CD4-positive, alpha-beta T cell (primary cell): ENCODE measurements around the gene C2orf69. TPM values are rescaled to one million over a fixed set of nuclear protein-coding genes. Genes with fewer than 3 reads are reported as not detected.

Experiments used
- ATAC-seq: fragments of 200-7000 bp; cut with Tn5 transposase; one replicate; pipeline ENCODE4 v1.10.0; 2022; ENCODE audit warnings: mild to moderate bottlenecking; ENCODE audit not compliant: poor library complexity
- CTCF ChIA-PET: fragments of 350-600 bp; sonication (Branson Sonifier 250); formaldehyde crosslinking; loops from one replicate; lab custom pipeline; 2021; ENCODE audit warnings: antibody characterized with exemption, inconsistent platforms; lab: Charles Lee
- POLR2A ChIA-PET: fragments of 350-600 bp; sonication (Branson Sonifier 250); formaldehyde crosslinking; loops from one replicate; lab custom pipeline; 2021; ENCODE audit warnings: antibody characterized with exemption, inconsistent platforms; lab: Charles Lee
- DNase-seq, 14 experiments: peaks; one replicate each; pipeline ENCODE4 v3.0.0-alpha.2; 2013 to 2020; ENCODE audit warnings: mixed read lengths in 2 of 14
- H3K27ac ChIP-seq, 2 donors: one replicate each; pipeline versions ENCODE4 v1.5.1 to v1.7.0; 2013; ENCODE audit warnings: low read length in 2 of 2, low read depth in 1 of 2, mild to moderate bottlenecking in 1 of 2
- H3K27me3 ChIP-seq, 2 experiments: 1 replicate in 1 of 2; 2 replicates in 1 of 2; pipeline versions ENCODE4 v1.6.1 to v1.7.0; 2013; ENCODE audit warnings: low read length in 2 of 2, control low read depth in 1 of 2, mild to moderate bottlenecking in 1 of 2, moderate library complexity in 1 of 2; ENCODE audit not compliant: insufficient read depth in 2 of 2, control insufficient read depth in 1 of 2
- H3K36me3 ChIP-seq: one replicate; pipeline ENCODE4 v1.6.1; 2013; ENCODE audit warnings: low read length, control low read depth; ENCODE audit not compliant: insufficient read depth
- H3K4me1 ChIP-seq: one replicate; pipeline ENCODE4 v1.6.1; 2013; ENCODE audit warnings: low read length, control low read depth; ENCODE audit not compliant: insufficient read depth
- H3K4me3 ChIP-seq: one replicate; pipeline ENCODE4 v1.5.1; 2013; ENCODE audit warnings: mild to moderate bottlenecking, low read length, moderate library complexity
- H3K9me3 ChIP-seq, 2 experiments: 1 replicate in 1 of 2; 2 replicates in 1 of 2; pipeline versions ENCODE4 v1.6.1 to v1.7.0; 2013; ENCODE audit warnings: low read length in 2 of 2, mild to moderate bottlenecking in 2 of 2, control low read depth in 1 of 2, moderate library complexity in 1 of 2; ENCODE audit not compliant: control insufficient read depth in 1 of 2, insufficient read depth in 1 of 2
- H3K27ac Mint-ChIP-seq: one replicate; pipeline ENCODE4 v1.8.0; 2020; ENCODE audit warnings: mixed read lengths
- H3K27me3 Mint-ChIP-seq: one replicate; pipeline ENCODE4 v1.8.0; 2021; ENCODE audit warnings: mixed read lengths
- H3K36me3 Mint-ChIP-seq: one replicate; pipeline ENCODE4 v1.8.0; 2021; ENCODE audit warnings: low read depth, mixed read lengths
- H3K4me1 Mint-ChIP-seq: one replicate; pipeline ENCODE4 v1.8.0; 2021; ENCODE audit warnings: low read depth, mixed read lengths
- H3K4me3 Mint-ChIP-seq: one replicate; pipeline ENCODE4 v1.8.0; 2020; ENCODE audit warnings: mild to moderate bottlenecking, mixed read lengths
- H3K9me3 Mint-ChIP-seq: one replicate; pipeline ENCODE4 v1.8.0; 2020; ENCODE audit warnings: mixed read lengths
- CTCF ChIP-seq: fragments of 200-600 bp; IDR thresholded peaks from one replicate; pipeline ENCODE4 v1.8.0; 2022; ENCODE audit warnings: antibody characterized with exemption, mild to moderate bottlenecking
- intact Hi-C, 2 experiments: fragments of 100-400 bp; cut with DNase I in 1 of 2; cut with micrococcal nuclease in 1 of 2; formaldehyde crosslinking; loops; one replicate each; pipeline versions ENCODE4 v1.15.1 to v1.9.0; 2023 to 2025; cut with DNase I, micrococcal nuclease
- total RNA-seq, 174 experiments: library from RNA in 2 of 174; stranded (reverse) in 2 of 174; gene quantifications; one replicate each; pipeline ENCODE4 v1.2.3 and lab custom pipeline; 2021 to 2026

C2orf69 gene
- total RNA-seq, 2 experiments from 2014 or later, result 12.5 to 13.7 TPM

GRCh38 chr2:199902486-199903110 lies 8.5 kb upstream of the C2orf69 start:
- Histone ChIP-seq H3K27ac (no peak overlapping the region), H3K9me3 (no peaks in the 10 kb centered on the region), H3K27me3 (peaks cover 0 to 8% of the 10 kb centered on the region in 2 experiments), H3K4me3 (no peak overlapping the region), H3K36me3 (no peaks in the 10 kb centered on the region), H3K4me1 (no peaks in the 10 kb centered on the region)
- CTCF ChIA-PET, result no interaction called here
- H3K36me3 Mint-ChIP-seq, result no peaks in the 10 kb centered on the region
- H3K4me3 Mint-ChIP-seq, result no peak overlapping the region
- H3K27ac Mint-ChIP-seq, result no peak overlapping the region
- POLR2A ChIA-PET, result no interaction called here
- DNase-seq, result no peak
- no peaks in the 10 kb centered on the region for H3K9me3 Mint-ChIP-seq
- intact Hi-C loops, result no loop called here
- no peaks in the 10 kb centered on the region for H3K4me1 Mint-ChIP-seq
- no peak for ATAC-seq
- no peaks in the 10 kb centered on the region for H3K27me3 Mint-ChIP-seq
- no peak for TF ChIP-seq CTCF

- no peaks in the 10 kb centered on the region for H3K4me1 ChIP-seq
- no peak for ATAC-seq
- no peak overlapping the region for H3K27ac Mint-ChIP-seq
- no peak overlapping the region for H3K4me3 ChIP-seq
- no peak for TF ChIP-seq CTCF
- no peaks in the 10 kb centered on the region for H3K4me1 Mint-ChIP-seq
- POLR2A ChIA-PET, result no interaction called here
- no peaks in the 10 kb centered on the region for H3K9me3 ChIP-seq
- H3K36me3 Mint-ChIP-seq, result no peaks in the 10 kb centered on the region
- no peaks in the 10 kb centered on the region for H3K27me3 Mint-ChIP-seq
- intact Hi-C loops, result no loop called here
- H3K9me3 Mint-ChIP-seq, result no peaks in the 10 kb centered on the region
- peaks cover 0 to 8% of the 10 kb centered on the region in 2 experiments for H3K27me3 ChIP-seq
- no peaks in the 10 kb centered on the region for H3K36me3 ChIP-seq
- H3K27ac ChIP-seq, result no peak overlapping the region
- no peak overlapping the region for H3K4me3 Mint-ChIP-seq
- CTCF ChIA-PET, result interaction anchor here (1.3 kb wide), 1 partner anchor 9 kb away, joined by 3 read pairs; no protein-coding TSS in a partner anchor
- no peak for DNase-seq
Observed at GRCh38 chr2:199903111-199903510, 8.0 kb upstream of the C2orf69 start.

- Histone ChIP-seq H3K27ac (no peak overlapping the region), H3K27me3 (peaks cover 0 to 8% of the 10 kb centered on the region in 2 experiments), H3K9me3 (no peaks in the 10 kb centered on the region), H3K4me3 (no peak overlapping the region), H3K4me1 (peaks cover 11% of the 10 kb centered on the region), H3K36me3 (no peaks in the 10 kb centered on the region)
- no peak for TF ChIP-seq CTCF
- Mint-ChIP-seq H3K9me3 (no peaks in the 10 kb centered on the region), H3K4me1 (peaks cover 15% of the 10 kb centered on the region), H3K4me3 (no peak overlapping the region), H3K27me3 (no peaks in the 10 kb centered on the region), H3K36me3 (peaks cover 14% of the 10 kb centered on the region), H3K27ac (no peak overlapping the region)
- no peak for ATAC-seq
- DNase-seq, result no peak
- intact Hi-C loops, result loop anchor here in 1 of 2 experiments (5.0 kb wide), 1 partner anchor 55 kb away; the partner anchor contains the start of gene FTCDNL1
- POLR2A ChIA-PET, result no interaction called here
- CTCF ChIA-PET, result no interaction called here
Observed at GRCh38 chr2:199907008-199907714, 3.9 kb upstream of the C2orf69 start.
